K562 (cell line): ENCODE measurements around the gene PRICKLE4. TPM values are rescaled to one million over a fixed set of nuclear protein-coding genes. Genes with fewer than 3 reads are reported as not detected.

ENCODE experiments used
- ADNP ChIP-seq: fragments of 200-800 bp; sonication (Bioruptor generic); IDR thresholded peaks from 2 replicates; pipeline ENCODE4 v1.6.1; 2016; ENCODE audit warnings: missing genetic modification characterization, missing compliant biosample characterization
- BRCA1 ChIP-seq, 2 experiments: fragments of 450-650 bp in 1 of 2; sonication (generic) in 1 of 2; formaldehyde crosslinking in 1 of 2; IDR thresholded peaks; 2 replicates each; pipeline versions ENCODE4 v1.5.0 to v1.6.1; 2017 to 2020; ENCODE audit warnings: mild to moderate bottlenecking in 1 of 2, missing genetic modification reagents in 1 of 2
- EGR1 ChIP-seq: fragments of 450-650 bp; conservative IDR thresholded peaks from 2 replicates; pipeline ENCODE4 v1.6.1; 2017; ENCODE audit warnings: mild to moderate bottlenecking
- KDM4B ChIP-seq, 2 experiments: fragments of 450-650 bp in 1 of 2; sonication (generic) in 1 of 2; IDR thresholded peaks; 2 replicates each; pipeline ENCODE4 v1.6.1; 2016 to 2017; ENCODE audit warnings: borderline replicate concordance in 2 of 2, antibody characterized with exemption in 1 of 2, low read depth in 1 of 2, mild to moderate bottlenecking in 1 of 2
- PCBP1 ChIP-seq: fragments of 200-400 bp; formaldehyde crosslinking; IDR thresholded peaks from 2 replicates; pipeline ENCODE4 v1.6.1; 2018; ENCODE audit warnings: mild to moderate bottlenecking, low read depth, low read length; ENCODE audit not compliant: poor library complexity, severe bottlenecking
- RBFOX2 ChIP-seq: fragments of 200-400 bp; formaldehyde crosslinking; IDR thresholded peaks from 2 replicates; pipeline ENCODE4 v1.6.1; 2017; ENCODE audit warnings: low read depth, mild to moderate bottlenecking, low read length, moderate library complexity
- SAP30 ChIP-seq: fragments of 200-600 bp; sonication (generic); IDR thresholded peaks from 2 replicates; pipeline ENCODE4 v1.6.1; 2012; ENCODE audit warnings: borderline replicate concordance, low read depth, mild to moderate bottlenecking, moderate library complexity, low read length, control low read depth, inconsistent platforms; ENCODE audit not compliant: insufficient read depth, poor library complexity, severe bottlenecking
- SP1 ChIP-seq: sonication (generic); formaldehyde crosslinking; IDR thresholded peaks from 2 replicates; pipeline ENCODE4 v1.8.1; 2022; ENCODE audit warnings: mild to moderate bottlenecking, missing genetic modification reagents
- ZC3H4 ChIP-seq: sonication (generic); formaldehyde crosslinking; IDR thresholded peaks from 2 replicates; pipeline ENCODE4 v1.9.0; 2021; ENCODE audit warnings: missing genetic modification reagents, borderline replicate concordance
- ZNF263 ChIP-seq: sonication (generic); formaldehyde crosslinking; IDR thresholded peaks from 2 replicates; pipeline ENCODE4 v1.8.0; 2022; ENCODE audit warnings: mild to moderate bottlenecking, missing genetic modification reagents, borderline replicate concordance
- ZNF79 ChIP-seq: fragments of 250-450 bp; sonication (Bioruptor Pico); IDR thresholded peaks from 2 replicates; pipeline ENCODE4 v1.4.0; 2020; ENCODE audit warnings: low read depth, mild to moderate bottlenecking, moderate library complexity
- polyA plus RNA-seq, 8 experiments: library from polyadenylated mRNA; depleted of rRNA in 4 of 8; stranded (reverse) in 5 of 8; unstranded in 3 of 8; fragments of >200 nt; fragmentation: Nextera tagmentation in 2 of 8; fragmentation: Illumina TruSeq in 1 of 8; extraction: Ambion mirVana in 2 of 8; extraction: Trizol in 1 of 8; gene quantifications; 2 replicates each; pipeline versions ENCODE4 v1.2.1 to v1.2.3, GENCODE V29; 2011 to 2014; ENCODE audit warnings: inconsistent platforms in 1 of 8, missing spikeins in 1 of 8
- total RNA-seq, 7 experiments: library from RNA; depleted of rRNA in 6 of 7; stranded (reverse); fragments of >200 nt in 6 of 7; fragmentation: Illumina TruSeq in 2 of 7; extraction: Trizol in 2 of 7; gene quantifications; 2 replicates each; pipeline versions ENCODE4 v1.2.1 to v1.2.3, GENCODE V29; 2011 to 2021; ENCODE audit warnings: low replicate concordance in 1 of 7
- TF ChIP-seq, protein P1 (sequence below): fragments of 450-650 bp; IDR thresholded peaks from 2 replicates; pipeline ENCODE4 v1.6.1; 2017; ENCODE audit warnings: antibody characterized with exemption, mild to moderate bottlenecking
- TF ChIP-seq, protein P2 (sequence below): fragments of 200-800 bp; sonication (Bioruptor generic); IDR thresholded peaks from 2 replicates; pipeline ENCODE4 v1.6.1; 2017; ENCODE audit warnings: missing genetic modification characterization, missing compliant biosample characterization
- TF ChIP-seq, protein P3 (sequence below): fragments of 250-450 bp; sonication (Bioruptor Pico); IDR thresholded peaks from 2 replicates; pipeline ENCODE4 v1.4.0; 2020

Gene PRICKLE4
- total and polyA plus RNA-seq, 9 of the 15 experiments (the other 6 are each of a cell fraction or from before 2014, with no cell fraction given), result 0.20 to 0.32 (median 0.27) TPM; not detected in 6

DNA sequence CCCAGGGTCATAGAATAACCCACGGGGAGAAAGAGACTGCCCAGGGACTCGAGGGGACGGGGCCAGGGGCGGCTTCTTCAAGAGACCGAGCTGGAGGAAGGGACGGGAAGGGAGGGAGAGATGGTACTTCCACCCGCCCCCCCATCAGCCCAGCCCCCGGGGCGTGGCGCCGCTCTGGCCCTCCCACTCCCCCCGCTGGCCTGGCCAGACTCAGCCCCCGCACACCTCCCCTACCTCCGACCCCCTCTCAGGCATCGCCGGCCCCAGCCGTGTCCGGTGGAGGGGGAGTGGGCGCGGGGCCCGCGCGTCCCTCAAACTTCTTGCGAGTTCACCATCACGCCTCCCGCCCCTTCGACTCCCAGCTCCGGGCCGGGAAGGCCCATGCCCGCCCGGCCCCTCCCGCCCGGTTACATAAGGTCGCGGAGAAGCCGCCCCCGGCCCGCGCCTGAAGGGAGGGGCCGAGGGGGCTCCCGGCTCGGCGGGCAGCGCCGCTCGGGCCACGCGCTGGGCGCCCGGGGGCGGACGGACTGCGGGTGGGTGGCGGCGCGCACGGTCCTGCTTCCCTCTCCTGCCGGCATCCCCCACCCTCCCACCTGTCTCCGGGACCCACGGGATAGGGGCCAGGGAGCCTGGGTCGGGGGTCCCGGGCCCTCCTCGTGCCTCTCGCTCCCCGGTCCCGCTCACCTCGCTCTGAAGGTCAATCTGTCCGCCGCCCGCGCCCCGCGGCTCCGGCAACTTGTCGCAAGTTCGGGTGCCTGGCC, 45.7 kb upstream of the PRICKLE4 start (continued):
- TF ChIP-seq BRCA1 (IDR thresholded peaks at IDR 0.05) (no peak), BRCA1 (CRISPR knock-in tag; IDR thresholded peaks at IDR 0.05) (0 out of 2 replicates have a peak, but pooled peaks have one; percentile 62), KDM4B (IDR thresholded peaks at IDR 0.05; ENCODE audit: borderline replicate concordance in 2 of 2, low read depth in 1 of 2) (0 out of 4 replicates have a peak, but pooled peaks of 1 of the 2 experiments have one; percentile 5), SP1 (CRISPR knock-in tag) (peak; percentile 60), ADNP (tag) (no peak), ZNF263 (peak; percentile 10; the same call in 1 of the 2 replicates), ZNF79 (CRISPR knock-in tag) (no peak), ZC3H4 (CRISPR knock-in tag) (0 out of 2 replicates have a peak, but pooled peaks have one; percentile 80), SAP30 (peak; percentile 73), PCBP1 (peak; percentile 53), EGR1 (peak; percentile 54), RBFOX2 (peak; percentile 61)
- TF ChIP-seq, protein P1, sequence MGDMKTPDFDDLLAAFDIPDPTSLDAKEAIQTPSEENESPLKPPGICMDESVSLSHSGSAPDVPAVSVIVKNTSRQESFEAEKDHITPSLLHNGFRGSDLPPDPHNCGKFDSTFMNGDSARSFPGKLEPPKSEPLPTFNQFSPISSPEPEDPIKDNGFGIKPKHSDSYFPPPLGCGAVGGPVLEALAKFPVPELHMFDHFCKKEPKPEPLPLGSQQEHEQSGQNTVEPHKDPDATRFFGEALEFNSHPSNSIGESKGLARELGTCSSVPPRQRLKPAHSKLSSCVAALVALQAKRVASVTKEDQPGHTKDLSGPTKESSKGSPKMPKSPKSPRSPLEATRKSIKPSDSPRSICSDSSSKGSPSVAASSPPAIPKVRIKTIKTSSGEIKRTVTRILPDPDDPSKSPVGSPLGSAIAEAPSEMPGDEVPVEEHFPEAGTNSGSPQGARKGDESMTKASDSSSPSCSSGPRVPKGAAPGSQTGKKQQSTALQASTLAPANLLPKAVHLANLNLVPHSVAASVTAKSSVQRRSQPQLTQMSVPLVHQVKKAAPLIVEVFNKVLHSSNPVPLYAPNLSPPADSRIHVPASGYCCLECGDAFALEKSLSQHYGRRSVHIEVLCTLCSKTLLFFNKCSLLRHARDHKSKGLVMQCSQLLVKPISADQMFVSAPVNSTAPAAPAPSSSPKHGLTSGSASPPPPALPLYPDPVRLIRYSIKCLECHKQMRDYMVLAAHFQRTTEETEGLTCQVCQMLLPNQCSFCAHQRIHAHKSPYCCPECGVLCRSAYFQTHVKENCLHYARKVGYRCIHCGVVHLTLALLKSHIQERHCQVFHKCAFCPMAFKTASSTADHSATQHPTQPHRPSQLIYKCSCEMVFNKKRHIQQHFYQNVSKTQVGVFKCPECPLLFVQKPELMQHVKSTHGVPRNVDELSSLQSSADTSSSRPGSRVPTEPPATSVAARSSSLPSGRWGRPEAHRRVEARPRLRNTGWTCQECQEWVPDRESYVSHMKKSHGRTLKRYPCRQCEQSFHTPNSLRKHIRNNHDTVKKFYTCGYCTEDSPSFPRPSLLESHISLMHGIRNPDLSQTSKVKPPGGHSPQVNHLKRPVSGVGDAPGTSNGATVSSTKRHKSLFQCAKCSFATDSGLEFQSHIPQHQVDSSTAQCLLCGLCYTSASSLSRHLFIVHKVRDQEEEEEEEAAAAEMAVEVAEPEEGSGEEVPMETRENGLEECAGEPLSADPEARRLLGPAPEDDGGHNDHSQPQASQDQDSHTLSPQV, result no peak
- TF ChIP-seq, protein P2, sequence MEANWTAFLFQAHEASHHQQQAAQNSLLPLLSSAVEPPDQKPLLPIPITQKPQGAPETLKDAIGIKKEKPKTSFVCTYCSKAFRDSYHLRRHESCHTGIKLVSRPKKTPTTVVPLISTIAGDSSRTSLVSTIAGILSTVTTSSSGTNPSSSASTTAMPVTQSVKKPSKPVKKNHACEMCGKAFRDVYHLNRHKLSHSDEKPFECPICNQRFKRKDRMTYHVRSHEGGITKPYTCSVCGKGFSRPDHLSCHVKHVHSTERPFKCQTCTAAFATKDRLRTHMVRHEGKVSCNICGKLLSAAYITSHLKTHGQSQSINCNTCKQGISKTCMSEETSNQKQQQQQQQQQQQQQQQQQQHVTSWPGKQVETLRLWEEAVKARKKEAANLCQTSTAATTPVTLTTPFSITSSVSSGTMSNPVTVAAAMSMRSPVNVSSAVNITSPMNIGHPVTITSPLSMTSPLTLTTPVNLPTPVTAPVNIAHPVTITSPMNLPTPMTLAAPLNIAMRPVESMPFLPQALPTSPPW (CRISPR knock-in tag), result peak; percentile 77
- TF ChIP-seq, protein P3, sequence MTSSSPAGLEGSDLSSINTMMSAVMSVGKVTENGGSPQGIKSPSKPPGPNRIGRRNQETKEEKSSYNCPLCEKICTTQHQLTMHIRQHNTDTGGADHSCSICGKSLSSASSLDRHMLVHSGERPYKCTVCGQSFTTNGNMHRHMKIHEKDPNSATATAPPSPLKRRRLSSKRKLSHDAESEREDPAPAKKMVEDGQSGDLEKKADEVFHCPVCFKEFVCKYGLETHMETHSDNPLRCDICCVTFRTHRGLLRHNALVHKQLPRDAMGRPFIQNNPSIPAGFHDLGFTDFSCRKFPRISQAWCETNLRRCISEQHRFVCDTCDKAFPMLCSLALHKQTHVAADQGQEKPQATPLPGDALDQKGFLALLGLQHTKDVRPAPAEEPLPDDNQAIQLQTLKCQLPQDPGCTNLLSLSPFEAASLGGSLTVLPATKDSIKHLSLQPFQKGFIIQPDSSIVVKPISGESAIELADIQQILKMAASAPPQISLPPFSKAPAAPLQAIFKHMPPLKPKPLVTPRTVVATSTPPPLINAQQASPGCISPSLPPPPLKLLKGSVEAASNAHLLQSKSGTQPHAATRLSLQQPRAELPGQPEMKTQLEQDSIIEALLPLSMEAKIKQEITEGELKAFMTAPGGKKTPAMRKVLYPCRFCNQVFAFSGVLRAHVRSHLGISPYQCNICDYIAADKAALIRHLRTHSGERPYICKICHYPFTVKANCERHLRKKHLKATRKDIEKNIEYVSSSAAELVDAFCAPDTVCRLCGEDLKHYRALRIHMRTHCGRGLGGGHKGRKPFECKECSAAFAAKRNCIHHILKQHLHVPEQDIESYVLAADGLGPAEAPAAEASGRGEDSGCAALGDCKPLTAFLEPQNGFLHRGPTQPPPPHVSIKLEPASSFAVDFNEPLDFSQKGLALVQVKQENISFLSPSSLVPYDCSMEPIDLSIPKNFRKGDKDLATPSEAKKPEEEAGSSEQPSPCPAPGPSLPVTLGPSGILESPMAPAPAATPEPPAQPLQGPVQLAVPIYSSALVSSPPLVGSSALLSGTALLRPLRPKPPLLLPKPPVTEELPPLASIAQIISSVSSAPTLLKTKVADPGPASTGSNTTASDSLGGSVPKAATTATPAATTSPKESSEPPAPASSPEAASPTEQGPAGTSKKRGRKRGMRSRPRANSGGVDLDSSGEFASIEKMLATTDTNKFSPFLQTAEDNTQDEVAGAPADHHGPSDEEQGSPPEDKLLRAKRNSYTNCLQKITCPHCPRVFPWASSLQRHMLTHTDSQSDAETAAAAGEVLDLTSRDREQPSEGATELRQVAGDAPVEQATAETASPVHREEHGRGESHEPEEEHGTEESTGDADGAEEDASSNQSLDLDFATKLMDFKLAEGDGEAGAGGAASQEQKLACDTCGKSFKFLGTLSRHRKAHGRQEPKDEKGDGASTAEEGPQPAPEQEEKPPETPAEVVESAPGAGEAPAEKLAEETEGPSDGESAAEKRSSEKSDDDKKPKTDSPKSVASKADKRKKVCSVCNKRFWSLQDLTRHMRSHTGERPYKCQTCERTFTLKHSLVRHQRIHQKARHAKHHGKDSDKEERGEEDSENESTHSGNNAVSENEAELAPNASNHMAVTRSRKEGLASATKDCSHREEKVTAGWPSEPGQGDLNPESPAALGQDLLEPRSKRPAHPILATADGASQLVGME (CRISPR knock-in tag), result 0 out of 2 replicates have a peak, but pooled peaks have one; percentile 20
